ENCODE measurements around the gene GNPDA2. TPM values are rescaled to one million over a fixed set of nuclear protein-coding genes. Genes with fewer than 3 reads are reported as not detected.

The GNPDA2 gene
- total RNA-seq, 1 donor from 2014 or later = 31.2 TPM

DNA sequence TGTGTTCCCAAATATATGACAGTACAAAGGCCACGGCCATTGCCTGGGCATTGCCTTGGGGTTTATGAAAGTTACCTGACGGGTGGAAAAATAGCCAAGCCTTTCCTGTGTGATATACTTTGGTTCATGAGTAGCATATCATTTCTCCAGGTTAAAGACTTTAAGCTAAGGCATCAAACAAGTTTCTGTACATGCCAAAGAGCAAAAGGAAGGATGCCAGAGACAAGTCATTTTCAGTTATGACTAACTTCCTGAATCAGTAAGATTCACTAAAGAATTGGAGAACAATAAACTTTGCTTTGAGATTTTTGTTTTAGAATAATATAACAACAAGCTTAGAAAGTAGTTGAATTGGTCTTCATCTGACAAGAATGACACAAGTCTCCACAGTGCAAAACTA lies 57.8 kb downstream of the GNPDA2 start:
- no peak overlapping the region for H3K4me3 ChIP-seq
- H4K20me1 ChIP-seq (ENCODE audit: low read depth) = no peaks in the 10 kb centered on the region
- no peaks in the 10 kb centered on the region for H3K27me3 Mint-ChIP-seq (ENCODE audit: insufficient read depth, low read depth)
- H2AFZ ChIP-seq (replicated peaks) = no peak overlapping the region
- no peaks in the 10 kb centered on the region for H3K9me3 Mint-ChIP-seq
- DNase-seq (ENCODE audit: low spot score) = no peak
- no peak for TF ChIP-seq EZH2phosphoT487 (IDR thresholded peaks at IDR 0.05)
- no peak for TF ChIP-seq EZH2 (IDR thresholded peaks at IDR 0.05)
- TF ChIP-seq CTCF (IDR thresholded peaks at IDR 0.05) = no peak
- no peak overlapping the region for H3K4me3 Mint-ChIP-seq
- no peaks in the 10 kb centered on the region for H3K4me1 ChIP-seq
- H3F3A ChIP-seq (ENCODE audit: low read depth) = no peaks in the 10 kb centered on the region
- no peaks in the 10 kb centered on the region for H3K36me3 Mint-ChIP-seq
- peaks cover 30% of the 10 kb centered on the region for H3K27me3 ChIP-seq
- no peak overlapping the region for H3K27ac Mint-ChIP-seq
- no peaks in the 10 kb centered on the region for H3K4me1 Mint-ChIP-seq
- H3K27ac ChIP-seq = no peak overlapping the region
- no peaks in the 10 kb centered on the region for H3K79me2 ChIP-seq (ENCODE audit: low read depth)
- H3K9ac ChIP-seq = no peak overlapping the region
- H3K36me3 ChIP-seq = no peaks in the 10 kb centered on the region
- H3K4me2 ChIP-seq = no peak overlapping the region
- H3K9me3 ChIP-seq (ENCODE audit: low read depth) = no peaks in the 10 kb centered on the region

- no peak for DNase-seq (ENCODE audit: low spot score)
- Histone ChIP-seq H3K4me1 (no peaks in the 10 kb centered on the region), H3K79me2 (ENCODE audit: low read depth) (no peaks in the 10 kb centered on the region), H3K27ac (no peak overlapping the region), H4K20me1 (ENCODE audit: low read depth) (no peaks in the 10 kb centered on the region), H2AFZ (replicated peaks) (peak overlapping the region; percentile 50), H3K9me3 (ENCODE audit: low read depth) (no peaks in the 10 kb centered on the region), H3K9ac (no peak overlapping the region), H3K4me3 (no peak overlapping the region), H3F3A (ENCODE audit: low read depth) (no peaks in the 10 kb centered on the region), H3K4me2 (no peak overlapping the region), H3K27me3 (peaks cover 5% of the 10 kb centered on the region), H3K36me3 (no peaks in the 10 kb centered on the region)
- Mint-ChIP-seq H3K27me3 (ENCODE audit: insufficient read depth, low read depth) (no peaks in the 10 kb centered on the region), H3K27ac (no peak overlapping the region), H3K4me3 (no peak overlapping the region), H3K4me1 (peaks cover 3% of the 10 kb centered on the region), H3K9me3 (no peaks in the 10 kb centered on the region), H3K36me3 (no peaks in the 10 kb centered on the region)
- no peak for TF ChIP-seq CTCF (IDR thresholded peaks at IDR 0.05)
- TF ChIP-seq EZH2 (IDR thresholded peaks at IDR 0.05) = no peak
- no peak for TF ChIP-seq EZH2phosphoT487 (IDR thresholded peaks at IDR 0.05)
Measured at GRCh38 chr4:44663539-44664263, 62.7 kb downstream of the GNPDA2 start.

- Histone ChIP-seq H3K9ac (no peak overlapping the region), H3F3A (ENCODE audit: low read depth) (no peaks in the 10 kb centered on the region), H3K4me1 (no peaks in the 10 kb centered on the region), H3K79me2 (ENCODE audit: low read depth) (no peaks in the 10 kb centered on the region), H4K20me1 (ENCODE audit: low read depth) (no peaks in the 10 kb centered on the region), H3K36me3 (no peaks in the 10 kb centered on the region), H3K27ac (no peak overlapping the region), H3K4me3 (no peak overlapping the region), H2AFZ (replicated peaks) (no peak overlapping the region), H3K4me2 (no peak overlapping the region), H3K27me3 (no peaks in the 10 kb centered on the region), H3K9me3 (ENCODE audit: low read depth) (no peaks in the 10 kb centered on the region)
- no peaks in the 10 kb centered on the region for H3K36me3 Mint-ChIP-seq
- H3K27me3 Mint-ChIP-seq (ENCODE audit: insufficient read depth, low read depth) = no peaks in the 10 kb centered on the region
- H3K4me1 Mint-ChIP-seq = peaks cover 3% of the 10 kb centered on the region
- no peak overlapping the region for H3K4me3 Mint-ChIP-seq
- no peak for DNase-seq (ENCODE audit: low spot score)
- TF ChIP-seq CTCF (IDR thresholded peaks at IDR 0.05) = no peak
- no peak for TF ChIP-seq EZH2phosphoT487 (IDR thresholded peaks at IDR 0.05)
- no peak for TF ChIP-seq EZH2 (IDR thresholded peaks at IDR 0.05)
- no peaks in the 10 kb centered on the region for H3K9me3 Mint-ChIP-seq
- no peak overlapping the region for H3K27ac Mint-ChIP-seq
Measured at GRCh38 chr4:44662623-44663005, 63.7 kb downstream of the GNPDA2 start.
